Cardiac muscle cell (in vitro differentiated cells and primary cell): ENCODE measurements around the gene KRTAP10-7. TPM values are rescaled to one million over a fixed set of nuclear protein-coding genes. Genes with fewer than 3 reads are reported as not detected.

Experiments used
- DNase-seq, 2 donors: peaks; one replicate each; pipeline versions ENCODE4 v3.0.0 to v3.0.0-alpha.2; 2010 to 2017; ENCODE audit warnings: low read depth in 1 of 2, low spot score in 1 of 2
- H3K27ac ChIP-seq: fragments of 200-600 bp; sonication (generic); 2 replicates; pipeline ENCODE4 v1.5.1; 2016
- H3K27me3 ChIP-seq: fragments of 200-600 bp; sonication (generic); 2 replicates; pipeline ENCODE4 v1.6.0; 2016; ENCODE audit warnings: control low read depth
- H3K36me3 ChIP-seq: fragments of 200-600 bp; sonication (generic); 2 replicates; pipeline ENCODE4 v1.5.1; 2016; ENCODE audit warnings: control low read depth
- H3K4me1 ChIP-seq: fragments of 200-600 bp; sonication (generic); 2 replicates; pipeline ENCODE4 v1.8.1; 2017; ENCODE audit warnings: low read depth, mild to moderate bottlenecking, mixed run types
- H3K4me3 ChIP-seq: fragments of 200-600 bp; sonication (generic); 2 replicates; pipeline ENCODE4 v1.5.1; 2016; ENCODE audit warnings: mild to moderate bottlenecking
- H3K9me3 ChIP-seq: fragments of 200-600 bp; sonication (generic); 2 replicates; pipeline ENCODE4 v1.5.1; 2017; ENCODE audit warnings: low read depth, mild to moderate bottlenecking, control low read depth
- CTCF ChIP-seq: IDR thresholded peaks from 2 replicates; pipeline ENCODE4 v1.5.1; 2012; ENCODE audit warnings: low read depth, mild to moderate bottlenecking, low read length
- polyA plus RNA-seq: library from polyadenylated mRNA; unstranded; fragments of >200 nt; fragmentation: Nextera tagmentation; extraction: Ambion mirVana; gene quantifications from 2 replicates; pipeline ENCODE4 v1.2.1, GENCODE V29; 2016
- total RNA-seq: library from RNA; depleted of rRNA; stranded (reverse); fragments of >200 nt; gene quantifications from 2 replicates; pipeline ENCODE4 v1.2.3, GENCODE V29; 2016

The KRTAP10-7 gene
- total and polyA plus RNA-seq, 2 experiments from 2014 or later = not detected

- DNase-seq = no peak
- H3K9me3 ChIP-seq = no peaks in the 10 kb centered on the region
- no peaks in the 10 kb centered on the region for H3K4me1 ChIP-seq
Measured at GRCh38 chr21:44648557-44649311, 48.3 kb downstream of the KRTAP10-7 start.

GRCh38 chr21:44649521-44650100 is 49.2 kb downstream of the KRTAP10-7 start:
- Histone ChIP-seq H3K27me3 (no peaks in the 10 kb centered on the region), H3K36me3 (no peaks in the 10 kb centered on the region), H3K4me3 (no peak overlapping the region), H3K9me3 (no peaks in the 10 kb centered on the region), H3K27ac (no peak overlapping the region), H3K4me1 (no peaks in the 10 kb centered on the region)
- no peak for TF ChIP-seq CTCF
- no peak for DNase-seq

More at GRCh38 chr21:44648557-44649311, 48.3 kb downstream of the KRTAP10-7 start:
- no peak for TF ChIP-seq CTCF
- Histone ChIP-seq H3K27me3 (no peaks in the 10 kb centered on the region), H3K36me3 (no peaks in the 10 kb centered on the region), H3K27ac (no peak overlapping the region), H3K4me3 (no peak overlapping the region)

GRCh38 chr21:44650265-44650972 is 50.0 kb downstream of the KRTAP10-7 start:
- no peak for DNase-seq
- Histone ChIP-seq H3K27me3 (no peaks in the 10 kb centered on the region), H3K4me3 (no peak overlapping the region), H3K36me3 (no peaks in the 10 kb centered on the region), H3K9me3 (no peaks in the 10 kb centered on the region), H3K4me1 (no peaks in the 10 kb centered on the region), H3K27ac (no peak overlapping the region)
- no peak for TF ChIP-seq CTCF

GRCh38 chr21:44650973-44651675 is 50.7 kb downstream of the KRTAP10-7 start:
- H3K9me3 ChIP-seq = no peaks in the 10 kb centered on the region
- H3K27me3 ChIP-seq = no peaks in the 10 kb centered on the region
- no peaks in the 10 kb centered on the region for H3K4me1 ChIP-seq
- no peak overlapping the region for H3K27ac ChIP-seq
- no peak overlapping the region for H3K4me3 ChIP-seq
- no peak for DNase-seq
- no peaks in the 10 kb centered on the region for H3K36me3 ChIP-seq
- no peak for TF ChIP-seq CTCF

Other genes starting within 250 kb of the KRTAP10-7 start
- not detected in 2 replicates for gene TRPM2, start 247.0 kb upstream of the KRTAP10-7 start, total RNA-seq
- not detected in 2 replicates for gene TRPM2, start 247.0 kb upstream of the KRTAP10-7 start, polyA plus RNA-seq
- gene LRRC3, start 145.1 kb upstream of the KRTAP10-7 start, total RNA-seq = 5.9 and 9.5 TPM in 2 replicates
- gene LRRC3, start 145.1 kb upstream of the KRTAP10-7 start, polyA plus RNA-seq = 3.3 and 4.1 TPM in 2 replicates
- gene KRTAP10-1, start 60.4 kb upstream of the KRTAP10-7 start, total RNA-seq = not detected in 2 replicates
- gene KRTAP10-1, start 60.4 kb upstream of the KRTAP10-7 start, polyA plus RNA-seq = 0.56 TPM in 1 of 2 replicates, not detected in the other
- gene KRTAP10-2, start 49.1 kb upstream of the KRTAP10-7 start, total RNA-seq = not detected in 2 replicates
- 0.55 TPM in 1 of 2 replicates, not detected in the other for gene KRTAP10-2, start 49.1 kb upstream of the KRTAP10-7 start, polyA plus RNA-seq
- gene KRTAP10-3, start 41.8 kb upstream of the KRTAP10-7 start, total RNA-seq = not detected in 2 replicates
- not detected in 2 replicates for gene KRTAP10-3, start 41.8 kb upstream of the KRTAP10-7 start, polyA plus RNA-seq
- not detected in 2 replicates for gene KRTAP10-4, start 26.9 kb upstream of the KRTAP10-7 start, total RNA-seq
- gene KRTAP10-4, start 26.9 kb upstream of the KRTAP10-7 start, polyA plus RNA-seq = 0.16 TPM in 1 of 2 replicates, not detected in the other
- not detected in 2 replicates for gene KRTAP10-5, start 20.0 kb upstream of the KRTAP10-7 start, total RNA-seq
- gene KRTAP10-5, start 20.0 kb upstream of the KRTAP10-7 start, polyA plus RNA-seq = not detected in 2 replicates
- gene KRTAP10-6, start 8.1 kb upstream of the KRTAP10-7 start, total RNA-seq = not detected in 2 replicates
- 0.29 TPM in 1 of 2 replicates, not detected in the other for gene KRTAP10-6, start 8.1 kb upstream of the KRTAP10-7 start, polyA plus RNA-seq
- gene KRTAP10-8, start 11.5 kb downstream of the KRTAP10-7 start, total RNA-seq = not detected in 2 replicates
- not detected in 2 replicates for gene KRTAP10-8, start 11.5 kb downstream of the KRTAP10-7 start, polyA plus RNA-seq
- not detected in 2 replicates for gene KRTAP10-9, start 26.5 kb downstream of the KRTAP10-7 start, total RNA-seq
- gene KRTAP10-9, start 26.5 kb downstream of the KRTAP10-7 start, polyA plus RNA-seq = not detected in 2 replicates
- not detected in 2 replicates for gene KRTAP10-10, start 36.8 kb downstream of the KRTAP10-7 start, total RNA-seq
- not detected in 2 replicates for gene KRTAP10-10, start 36.8 kb downstream of the KRTAP10-7 start, polyA plus RNA-seq
- gene KRTAP10-11, start 45.8 kb downstream of the KRTAP10-7 start, total RNA-seq = not detected in 2 replicates
- not detected in 2 replicates for gene KRTAP10-11, start 45.8 kb downstream of the KRTAP10-7 start, polyA plus RNA-seq
- not detected in 2 replicates for gene KRTAP12-4, start 54.1 kb downstream of the KRTAP10-7 start, total RNA-seq
- gene KRTAP12-4, start 54.1 kb downstream of the KRTAP10-7 start, polyA plus RNA-seq = not detected in 2 replicates
- gene KRTAP12-3, start 57.3 kb downstream of the KRTAP10-7 start, total RNA-seq = not detected in 2 replicates
- gene KRTAP12-3, start 57.3 kb downstream of the KRTAP10-7 start, polyA plus RNA-seq = not detected in 2 replicates
- gene KRTAP12-2, start 66.3 kb downstream of the KRTAP10-7 start, total RNA-seq = not detected in 2 replicates
- gene KRTAP12-2, start 66.3 kb downstream of the KRTAP10-7 start, polyA plus RNA-seq = not detected in 2 replicates
- gene KRTAP12-1, start 81.6 kb downstream of the KRTAP10-7 start, total RNA-seq = not detected in 2 replicates
- gene KRTAP12-1, start 81.6 kb downstream of the KRTAP10-7 start, polyA plus RNA-seq = not detected in 2 replicates
- not detected in 2 replicates for gene KRTAP10-12, start 96.6 kb downstream of the KRTAP10-7 start, total RNA-seq
- gene KRTAP10-12, start 96.6 kb downstream of the KRTAP10-7 start, polyA plus RNA-seq = not detected in 2 replicates
- 2.8 and 3.2 TPM in 2 replicates for gene TSPEAR, start 111.0 kb downstream of the KRTAP10-7 start, total RNA-seq
- 3.4 and 5.3 TPM in 2 replicates for gene TSPEAR, start 111.0 kb downstream of the KRTAP10-7 start, polyA plus RNA-seq
- gene UBE2G2, start 201.2 kb downstream of the KRTAP10-7 start, total RNA-seq = 47.8 and 79.4 TPM in 2 replicates
- gene UBE2G2, start 201.2 kb downstream of the KRTAP10-7 start, polyA plus RNA-seq = 78.7 and 86.4 TPM in 2 replicates
- 63.0 and 89.8 TPM in 2 replicates for gene SUMO3, start 217.5 kb downstream of the KRTAP10-7 start, total RNA-seq
- 95.9 and 121 TPM in 2 replicates for gene SUMO3, start 217.5 kb downstream of the KRTAP10-7 start, polyA plus RNA-seq